CD4-positive, alpha-beta T cell treated with Interferon alpha-2 for 1 hour (primary cell): ENCODE measurements around the gene CLEC18A.
"Not testable (repeated sequence)": the region's sequence is repeated elsewhere in the genome, so short reads cannot be mapped to it uniquely, and the experiment has no call there.

Source experiments
- DNase-seq, 2 donors: peaks; one replicate each; pipeline ENCODE4 v3.0.0-alpha.2; 2020 to 2022

Gene CLEC18A

GRCh38 chr16:69952572-69953355 is 1.6 kb downstream of the CLEC18A start:
- not testable (repeated sequence) for DNase-seq

- DNase-seq: not testable (repeated sequence)
Measured at GRCh38 chr16:69954241-69954640, 3.1 kb downstream of the CLEC18A start.

- not testable (repeated sequence) for DNase-seq
Measured at GRCh38 chr16:69963312-69963711, 12.2 kb downstream of the CLEC18A start.

- not testable (repeated sequence) for DNase-seq
Measured at GRCh38 chr16:69964960-69965660, 14.0 kb downstream of the CLEC18A start.

GRCh38 chr16:69965661-69966054 is 14.5 kb downstream of the CLEC18A start:
- not testable (repeated sequence) for DNase-seq

GRCh38 chr16:69967688-69968087 is 16.6 kb downstream of the CLEC18A start:
- not testable (repeated sequence) for DNase-seq

GRCh38 chr16:69968125-69968524 is 17.0 kb downstream of the CLEC18A start:
- DNase-seq: not testable (repeated sequence)

- DNase-seq: not testable (repeated sequence)
Measured at GRCh38 chr16:69969657-69970056, 18.5 kb downstream of the CLEC18A start.

- not testable (repeated sequence) for DNase-seq
Measured at GRCh38 chr16:69972120-69972519, 21.0 kb downstream of the CLEC18A start.

- not testable (repeated sequence) for DNase-seq
Measured at GRCh38 chr16:69972935-69973334, 21.8 kb downstream of the CLEC18A start.

GRCh38 chr16:69985196-69985595 is 34.1 kb downstream of the CLEC18A start:
- not testable (repeated sequence) for DNase-seq

- DNase-seq: not testable (repeated sequence)
Measured at GRCh38 chr16:69997956-69998355, 46.8 kb downstream of the CLEC18A start.

GRCh38 chr16:69999801-70000200 is 48.7 kb downstream of the CLEC18A start:
- DNase-seq: not testable (repeated sequence)

GRCh38 chr16:70003511-70003910 is 52.4 kb downstream of the CLEC18A start:
- DNase-seq: not testable (repeated sequence)

GRCh38 chr16:70008604-70009003 is 57.5 kb downstream of the CLEC18A start:
- DNase-seq: not testable (repeated sequence)

- not testable (repeated sequence) for DNase-seq
Measured at GRCh38 chr16:70010615-70011014, 59.5 kb downstream of the CLEC18A start.

GRCh38 chr16:70011120-70011519 is 60.0 kb downstream of the CLEC18A start:
- DNase-seq: not testable (repeated sequence)

- not testable (repeated sequence) for DNase-seq
Measured at GRCh38 chr16:70012354-70012753, 61.2 kb downstream of the CLEC18A start.

GRCh38 chr16:70012951-70013350 is 61.8 kb downstream of the CLEC18A start:
- DNase-seq: not testable (repeated sequence)
